HG03520 (cell line): ENCODE measurements around the gene ATP2A1.

Experiments
- ATAC-seq: cut with Tn5 transposase; IDR thresholded peaks from one replicate; pipeline ENCODE4 v1.9.1; 2021; ENCODE audit warnings: mild to moderate bottlenecking, moderate library complexity; ENCODE audit not compliant: unreplicated experiment

The ATP2A1 gene

GRCh38 chr16:28878083-28878926 lies at the start of gene ATP2A1:
ATP2A1 (plus strand) TSS chr16:28878488; CDS start chr16:28878672, 184 bp downstream.
- no peak for ATAC-seq

GRCh38 chr16:28829747-28830146 lies 48.5 kb upstream of the ATP2A1 start:
- ATAC-seq, result no peak

GRCh38 chr16:28830531-28830930 lies 47.8 kb upstream of the ATP2A1 start:
- no peak for ATAC-seq

GRCh38 chr16:28834349-28834748 lies 43.9 kb upstream of the ATP2A1 start:
- ATAC-seq, result no peak

- no peak for ATAC-seq
These were observed 43.1 kb upstream of the ATP2A1 start for GRCh38 chr16:28834873-28835863.

- ATAC-seq, result no peak
These were observed 42.2 kb upstream of the ATP2A1 start for GRCh38 chr16:28835864-28836760.

- ATAC-seq, result no peak
These were observed 41.6 kb upstream of the ATP2A1 start for GRCh38 chr16:28836761-28837064.

GRCh38 chr16:28837672-28838557 lies 40.4 kb upstream of the ATP2A1 start:
- ATAC-seq, result no peak

GRCh38 chr16:28838558-28838918 lies 39.8 kb upstream of the ATP2A1 start:
- ATAC-seq, result no peak

GRCh38 chr16:28839004-28839639 lies 39.2 kb upstream of the ATP2A1 start:
- ATAC-seq, result no peak

GRCh38 chr16:28839899-28840298 lies 38.4 kb upstream of the ATP2A1 start:
- no peak for ATAC-seq

- ATAC-seq, result no peak
These were observed 35.6 kb upstream of the ATP2A1 start for GRCh38 chr16:28842696-28843095.

- no peak for ATAC-seq
These were observed 34.5 kb upstream of the ATP2A1 start for GRCh38 chr16:28843766-28844165.

- no peak for ATAC-seq
These were observed 33.9 kb upstream of the ATP2A1 start for GRCh38 chr16:28844226-28844885.

GRCh38 chr16:28845293-28845692 lies 33.0 kb upstream of the ATP2A1 start:
- ATAC-seq, result no peak

- no peak for ATAC-seq
These were observed 32.6 kb upstream of the ATP2A1 start for GRCh38 chr16:28845761-28846079.

GRCh38 chr16:28846080-28846932 lies 32.0 kb upstream of the ATP2A1 start, which contains the start of gene TUFM:
TUFM (minus strand) TSS chr16:28846348; CDS start chr16:28846269, 79 bp downstream.
- peak; percentile 87 for ATAC-seq

GRCh38 chr16:28846933-28847273 lies 31.4 kb upstream of the ATP2A1 start:
- peak; percentile 11 for ATAC-seq
